ENCODE data around the gene SNED1.

- TF ChIP-seq CTCF (IDR thresholded peaks at IDR 0.05) (no peak), POLR2A (IDR thresholded peaks at IDR 0.05) (no peak)
These were observed 26.2 kb upstream of the SNED1 start for GRCh38 chr2:240972201-240972600.

All from lower leg skin (tissue), 3 donors.